Measurements from ENCODE around the gene AMN.

AMN gene

DNA sequence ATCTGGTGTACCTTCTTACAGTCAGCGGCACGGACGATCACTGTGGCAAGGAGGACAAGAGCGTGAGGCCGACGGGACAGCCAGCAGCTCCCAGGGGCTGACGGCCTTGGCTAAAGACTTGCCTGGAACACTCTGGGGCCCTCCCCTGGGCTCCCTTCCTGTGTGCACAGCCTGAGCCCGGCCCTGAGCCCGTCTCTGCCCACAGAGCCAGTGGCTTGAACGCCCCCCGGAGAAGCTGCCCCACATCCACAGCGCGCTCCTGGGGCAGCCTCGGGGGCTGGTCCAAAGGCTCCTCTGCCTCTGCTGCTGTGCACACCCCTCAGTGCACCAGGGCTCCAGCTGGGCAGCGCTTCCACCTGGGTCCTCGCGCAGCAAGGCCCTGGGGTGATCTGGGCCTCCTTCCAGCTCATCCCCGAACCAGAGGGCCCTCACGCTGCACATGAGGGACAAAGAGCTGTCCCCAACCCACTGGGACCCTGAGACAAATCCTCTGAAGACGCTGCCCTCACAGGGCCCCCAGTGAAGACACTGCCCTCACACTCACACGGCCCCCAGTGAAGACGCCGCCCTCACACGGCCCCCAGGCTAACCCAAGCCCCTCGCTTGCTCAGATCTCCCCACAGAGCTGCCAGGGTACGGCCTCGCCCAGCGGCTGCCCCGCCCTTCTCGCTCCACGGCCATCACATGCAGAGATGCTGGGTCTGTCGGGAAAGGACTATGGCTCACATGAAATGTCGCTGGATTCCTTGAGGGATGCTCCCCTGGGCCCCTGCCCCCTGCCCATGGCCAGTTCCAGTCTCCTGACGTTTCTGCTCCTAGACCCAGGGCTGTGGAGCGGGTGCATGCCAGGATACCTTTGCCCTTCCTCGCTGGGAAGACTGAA lies 22.2 kb downstream of the AMN start:
- no peak for TF ChIP-seq ZNF274 (IDR thresholded peaks at IDR 0.05; ENCODE audit: low read depth, low read length)
- H3K4me3 ChIP-seq (ENCODE audit: low read length): no peak overlapping the region

DNA sequence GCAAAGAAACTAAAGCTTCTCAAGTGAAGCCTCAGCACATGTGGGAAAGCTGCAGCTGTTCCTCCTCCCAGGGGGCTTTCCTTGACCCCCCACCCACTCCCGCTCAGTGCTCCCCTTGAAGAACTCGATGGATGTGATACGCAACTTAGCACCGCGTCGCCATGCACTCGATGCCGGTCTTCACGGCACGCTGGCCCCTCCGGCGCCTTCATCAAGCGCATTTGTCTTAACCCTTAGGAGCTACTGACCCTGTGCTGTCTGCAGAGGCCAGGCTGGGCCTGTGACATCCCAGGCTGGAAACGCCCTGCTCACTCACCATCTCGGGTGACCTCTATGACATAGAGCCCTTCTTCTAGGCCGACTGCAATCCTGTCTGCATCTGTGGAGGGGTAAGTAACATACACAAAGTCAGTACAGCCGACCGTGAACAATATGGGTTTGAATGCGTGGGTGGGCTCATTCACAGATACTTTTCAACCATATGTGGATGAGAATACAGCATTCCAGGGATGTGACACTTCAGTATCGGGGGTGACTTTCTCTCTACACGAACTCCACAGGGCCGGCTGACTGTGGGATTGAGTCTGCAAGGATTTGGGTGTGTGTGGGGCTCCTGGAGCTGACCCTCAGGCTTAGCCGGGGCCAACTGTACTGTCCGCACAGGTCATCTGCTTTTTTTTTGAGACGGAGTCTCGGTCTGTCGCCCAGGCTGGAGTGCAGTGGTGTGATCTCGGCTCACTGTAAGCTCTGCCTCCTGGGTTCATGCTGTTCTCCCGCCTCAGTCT lies 23.1 kb downstream of the AMN start:
- no peak for TF ChIP-seq ZNF274 (IDR thresholded peaks at IDR 0.05; ENCODE audit: low read depth, low read length)
- no peak overlapping the region for H3K4me3 ChIP-seq (ENCODE audit: low read length)

DNA sequence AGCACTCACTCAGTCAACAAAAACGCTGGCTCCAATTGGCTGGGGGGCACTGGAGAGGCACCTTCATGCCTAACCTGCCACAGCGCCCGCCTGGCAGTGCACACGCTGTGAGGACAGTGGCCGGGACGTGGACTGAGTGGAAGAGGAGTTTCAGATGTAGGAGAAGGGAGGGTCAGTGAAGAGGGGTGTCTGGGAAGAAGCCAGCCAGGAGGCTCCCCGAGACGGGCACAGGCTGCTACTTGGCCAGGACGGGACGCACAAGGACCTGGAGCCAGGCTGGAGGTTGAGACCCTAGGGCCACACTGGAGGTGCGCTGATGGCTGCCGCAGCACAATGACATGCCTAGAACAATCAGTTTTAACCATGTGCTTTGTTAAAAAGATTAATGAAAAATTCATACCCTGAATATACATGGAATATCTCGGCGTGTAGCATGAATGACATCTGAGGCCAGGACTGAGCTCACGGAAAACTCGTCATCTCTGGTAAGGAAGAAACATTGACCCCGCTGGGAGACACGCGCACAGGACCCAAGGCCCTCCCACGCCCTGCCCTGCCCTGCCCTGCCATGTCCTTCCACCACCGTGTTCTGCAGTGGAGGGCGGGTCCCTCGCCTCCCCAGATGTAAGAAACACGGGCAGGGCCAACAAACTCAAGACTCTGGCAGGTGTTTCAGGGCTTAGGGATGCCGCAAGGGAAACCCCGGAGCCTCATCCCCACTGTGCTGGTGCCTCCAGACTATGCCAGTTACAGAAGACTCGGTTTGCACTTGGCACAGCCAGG lies 25.0 kb downstream of the AMN start:
- no peak for TF ChIP-seq ZNF274 (IDR thresholded peaks at IDR 0.05; ENCODE audit: low read depth, low read length)
- no peak overlapping the region for H3K4me3 ChIP-seq (ENCODE audit: low read length)

DNA sequence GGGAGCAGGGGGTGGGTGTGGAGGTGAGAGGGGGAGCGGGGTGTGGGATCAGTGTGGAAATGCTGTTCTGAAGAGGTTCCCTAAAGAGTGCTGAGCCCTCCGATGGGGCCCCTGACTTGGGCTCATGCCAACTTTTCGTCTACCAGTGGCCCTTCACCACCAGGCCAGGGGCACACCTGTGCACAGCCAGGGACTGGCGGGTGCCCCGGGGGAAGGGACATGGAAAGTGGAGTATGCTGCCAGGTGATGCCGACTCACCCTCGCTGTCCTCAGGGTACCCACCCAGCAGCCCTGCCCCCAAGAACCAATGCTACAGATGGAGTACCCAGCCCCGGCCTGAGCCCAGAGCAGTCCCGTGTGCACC lies 26.2 kb downstream of the AMN start:
- H3K4me3 ChIP-seq (ENCODE audit: low read length): no peak overlapping the region
- TF ChIP-seq ZNF274 (IDR thresholded peaks at IDR 0.05; ENCODE audit: low read depth, low read length): no peak

DNA sequence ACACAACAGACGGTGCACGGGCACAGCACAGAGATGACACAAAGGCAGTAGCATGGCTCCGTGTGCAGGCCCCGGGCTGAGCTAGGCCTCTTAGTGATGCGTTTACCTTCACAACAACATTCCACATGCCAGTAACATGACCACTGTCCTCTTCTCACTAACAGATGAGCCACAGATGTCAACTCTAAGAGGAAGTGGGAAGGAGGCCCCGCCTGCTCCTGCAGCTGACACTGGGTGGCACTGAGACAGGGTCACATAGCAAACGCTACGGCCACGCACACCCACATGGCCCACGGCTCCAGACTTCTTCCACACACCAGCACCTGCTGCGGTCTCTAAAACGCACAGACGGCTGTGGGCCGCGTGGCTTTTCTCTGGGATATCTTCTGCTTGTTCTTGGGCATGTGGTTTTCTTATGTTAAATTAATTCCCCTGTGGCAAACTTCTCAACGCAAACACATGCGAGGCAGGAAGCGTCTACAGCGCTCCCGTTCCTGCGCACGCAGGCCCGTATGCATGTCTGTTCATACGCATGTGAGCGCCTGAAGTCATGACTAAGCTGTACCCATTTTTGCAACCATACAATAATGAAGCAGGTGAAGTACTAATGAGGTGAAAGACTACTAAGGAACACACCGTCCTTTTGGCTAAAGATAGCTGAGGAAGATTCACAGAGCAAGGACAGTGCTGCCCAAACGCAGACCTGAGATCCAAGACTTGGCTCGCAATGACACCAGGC lies 26.8 kb downstream of the AMN start:
- no peak for TF ChIP-seq ZNF274 (IDR thresholded peaks at IDR 0.05; ENCODE audit: low read depth, low read length)
- no peak overlapping the region for H3K4me3 ChIP-seq (ENCODE audit: low read length)

GRCh38 chr14:102949801-102950451 lies 27.5 kb downstream of the AMN start:
- TF ChIP-seq ZNF274 (IDR thresholded peaks at IDR 0.05; ENCODE audit: low read depth, low read length): no peak
- H3K4me3 ChIP-seq (ENCODE audit: low read length): no peak overlapping the region

DNA sequence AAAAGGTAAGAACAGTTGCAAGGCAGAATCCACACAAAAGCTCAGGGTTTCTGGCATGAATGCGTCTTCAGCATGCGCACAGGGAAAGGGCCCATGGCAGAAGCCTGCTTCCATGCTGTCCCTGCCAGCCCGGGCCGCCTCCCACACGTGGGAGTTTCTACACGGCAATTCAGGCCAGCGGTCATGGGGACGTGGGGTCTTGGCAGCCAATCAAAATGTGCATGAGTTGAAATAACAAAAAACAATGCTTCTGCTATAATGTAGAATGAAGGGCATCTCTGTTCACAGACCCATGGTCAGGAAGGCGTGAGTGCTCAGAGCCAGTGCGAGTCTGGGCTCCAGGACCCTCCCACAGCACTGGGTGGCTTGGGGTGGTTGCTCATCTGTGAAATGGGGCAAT lies 28.6 kb downstream of the AMN start:
- TF ChIP-seq ZNF274 (IDR thresholded peaks at IDR 0.05; ENCODE audit: low read depth, low read length): no peak
- H3K4me3 ChIP-seq (ENCODE audit: low read length): no peak overlapping the region

DNA sequence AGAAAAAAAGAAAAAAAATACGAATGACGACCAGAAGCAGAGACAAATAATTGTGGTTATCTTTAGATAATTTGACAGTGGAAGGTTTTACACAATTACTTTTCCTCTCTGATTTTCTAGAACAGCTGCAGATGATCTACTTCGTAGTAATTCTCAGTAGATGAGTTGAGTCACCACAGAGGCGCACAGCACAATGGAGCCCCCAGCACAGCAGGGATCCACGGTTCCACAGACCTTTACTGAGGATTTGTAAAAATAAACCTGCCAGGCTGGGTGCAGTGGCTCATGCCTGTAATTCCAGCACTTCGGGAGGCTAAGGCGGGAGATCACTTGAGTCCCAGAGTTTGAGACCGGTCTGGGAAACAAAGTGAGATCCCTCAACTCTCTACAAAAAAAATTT lies 29.3 kb downstream of the AMN start:
- TF ChIP-seq ZNF274 (IDR thresholded peaks at IDR 0.05; ENCODE audit: low read depth, low read length): no peak

GRCh38 chr14:102952276-102952675 lies 29.8 kb downstream of the AMN start:
- no peak overlapping the region for H3K4me3 ChIP-seq (ENCODE audit: low read length)
- TF ChIP-seq ZNF274 (IDR thresholded peaks at IDR 0.05; ENCODE audit: low read depth, low read length): no peak

More for the DNA sequence above, 29.3 kb downstream of the AMN start:
- no peak overlapping the region for H3K4me3 ChIP-seq (ENCODE audit: low read length)

GRCh38 chr14:102953100-102953499 lies 30.6 kb downstream of the AMN start:
- H3K4me3 ChIP-seq (ENCODE audit: low read length): no peak overlapping the region
- no peak for TF ChIP-seq ZNF274 (IDR thresholded peaks at IDR 0.05; ENCODE audit: low read depth, low read length)

- TF ChIP-seq ZNF274 (IDR thresholded peaks at IDR 0.05; ENCODE audit: low read depth, low read length): no peak
- H3K4me3 ChIP-seq (ENCODE audit: low read length): no peak overlapping the region
Measured at GRCh38 chr14:102954081-102954789, 31.8 kb downstream of the AMN start.

- TF ChIP-seq ZNF274 (IDR thresholded peaks at IDR 0.05; ENCODE audit: low read depth, low read length): no peak
- no peak overlapping the region for H3K4me3 ChIP-seq (ENCODE audit: low read length)
Measured at GRCh38 chr14:102955636-102956408, 33.4 kb downstream of the AMN start.

All from GM08714 (cell line).